Measurements from ENCODE around the gene CCDC51. TPM values are rescaled to one million over a fixed set of nuclear protein-coding genes. Genes with fewer than 3 reads are reported as not detected.

Gene CCDC51
- total RNA-seq, 4 donors from 2014 or later: 6.4 to 18.7 (median 13.6) TPM

DNA sequence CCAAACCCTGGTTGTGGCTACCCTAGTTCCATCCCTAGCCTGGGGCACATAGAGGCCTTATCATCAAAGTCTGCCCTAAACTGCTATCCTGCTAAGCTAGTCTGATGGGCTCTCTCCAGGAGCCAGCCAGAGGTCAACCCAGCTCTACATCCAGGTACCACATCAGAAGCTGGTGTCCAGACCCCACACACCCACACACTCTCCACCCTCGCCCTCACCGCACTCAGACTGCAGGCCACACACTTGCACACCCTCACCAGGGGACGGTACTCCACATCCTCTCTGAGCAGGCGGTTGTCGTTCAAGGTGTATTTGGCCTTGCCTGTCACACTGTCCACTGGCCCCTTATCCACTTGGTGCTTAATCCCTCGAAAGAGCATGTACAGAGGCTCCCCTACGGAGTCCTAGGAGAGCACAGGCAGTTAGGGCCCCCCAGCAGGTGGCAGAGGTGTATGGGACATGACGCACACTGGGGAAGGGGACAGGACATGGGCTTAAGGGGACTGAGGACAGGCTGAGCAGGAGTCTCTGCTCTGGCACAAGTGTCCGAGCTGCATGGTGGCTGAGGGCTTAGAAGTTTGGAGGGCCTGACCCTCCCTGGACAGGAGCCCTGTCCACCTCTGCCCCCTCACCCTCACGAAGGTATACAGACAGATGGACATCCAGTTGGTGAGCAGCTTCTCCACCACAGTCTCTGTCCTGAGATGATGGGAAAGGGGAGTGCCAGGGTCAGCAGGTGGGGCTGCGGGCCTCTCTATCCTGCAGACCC is 28.1 kb downstream of the CCDC51 start:
- H3K27me3 ChIP-seq: no peaks in the 10 kb centered on the region
- no peaks in the 10 kb centered on the region for H3K9me3 ChIP-seq
- H3K36me3 ChIP-seq: peaks cover 91% of the 10 kb centered on the region
- H3K4me1 ChIP-seq: peaks cover 19% of the 10 kb centered on the region
- H3K4me3 ChIP-seq: no peak overlapping the region
- 88% methylated on average over 8 of the region's 11 CpGs for WGBS
- no peak for TF ChIP-seq CTCF (IDR thresholded peaks at IDR 0.05)
- TF ChIP-seq EP300 (IDR thresholded peaks at IDR 0.05): no peak
- TF ChIP-seq POLR2A (IDR thresholded peaks at IDR 0.05): no peak
- no peak for TF ChIP-seq POLR2AphosphoS5 (IDR thresholded peaks at IDR 0.05)
- no peak overlapping the region for H3K27ac ChIP-seq
- peak; percentile 57 to 64 for DNase-seq (ENCODE audit: low spot score in 2 of 2)

DNA sequence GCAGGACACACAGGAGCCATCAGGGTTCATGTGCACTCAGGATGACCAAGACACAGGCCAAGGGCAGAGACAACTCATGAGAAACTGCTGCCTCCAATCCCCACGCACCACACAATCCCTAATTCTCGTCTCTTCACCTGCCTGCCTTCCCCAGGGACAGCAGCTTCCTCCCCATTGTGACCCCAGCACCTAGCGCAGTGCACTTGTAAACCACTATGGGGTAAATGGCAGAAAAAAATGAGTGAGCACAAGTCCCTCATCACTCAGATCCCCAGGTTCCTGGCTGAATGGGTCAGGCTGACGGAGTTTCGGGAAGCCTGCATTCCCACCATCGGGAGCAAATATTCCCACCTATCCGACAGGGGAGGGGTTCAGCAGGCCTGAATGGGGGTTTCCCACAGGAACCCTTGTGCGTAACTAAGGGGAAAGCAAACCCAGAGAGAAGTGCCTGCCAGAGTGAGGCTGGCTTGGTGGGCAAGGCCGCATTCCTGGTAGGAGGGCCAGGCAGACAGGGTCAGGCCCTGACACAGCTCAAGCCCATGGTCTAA is 28.8 kb downstream of the CCDC51 start:
- no peak overlapping the region for H3K4me3 ChIP-seq
- 93% methylated on average over 9 of the region's 9 CpGs for WGBS
- peaks cover 91% of the 10 kb centered on the region for H3K36me3 ChIP-seq
- DNase-seq (ENCODE audit: low spot score in 2 of 2): peak in 1 of 2 donors; percentile 49
- TF ChIP-seq POLR2A (IDR thresholded peaks at IDR 0.05) (no peak), EP300 (IDR thresholded peaks at IDR 0.05) (no peak), POLR2AphosphoS5 (IDR thresholded peaks at IDR 0.05) (no peak), CTCF (IDR thresholded peaks at IDR 0.05) (no peak)
- no peak overlapping the region for H3K27ac ChIP-seq
- H3K27me3 ChIP-seq: no peaks in the 10 kb centered on the region
- peaks cover 19% of the 10 kb centered on the region for H3K4me1 ChIP-seq
- H3K9me3 ChIP-seq: no peaks in the 10 kb centered on the region

- 95% methylated on average over 6 of the region's 16 CpGs for WGBS
- peak; percentile 60 to 72 for DNase-seq (ENCODE audit: low spot score in 2 of 2)
- no peaks in the 10 kb centered on the region for H3K9me3 ChIP-seq
- peaks cover 26% of the 10 kb centered on the region for H3K4me1 ChIP-seq
- no peak overlapping the region for H3K27ac ChIP-seq
- no peak overlapping the region for H3K4me3 ChIP-seq
- H3K36me3 ChIP-seq: peaks cover 91% of the 10 kb centered on the region
- no peak for TF ChIP-seq CTCF (IDR thresholded peaks at IDR 0.05)
- no peak for TF ChIP-seq POLR2A (IDR thresholded peaks at IDR 0.05)
- TF ChIP-seq POLR2AphosphoS5 (IDR thresholded peaks at IDR 0.05): no peak
- TF ChIP-seq EP300 (IDR thresholded peaks at IDR 0.05): no peak
- no peaks in the 10 kb centered on the region for H3K27me3 ChIP-seq
Measured at GRCh38 chr3:48410205-48411040, 29.5 kb downstream of the CCDC51 start.

DNA sequence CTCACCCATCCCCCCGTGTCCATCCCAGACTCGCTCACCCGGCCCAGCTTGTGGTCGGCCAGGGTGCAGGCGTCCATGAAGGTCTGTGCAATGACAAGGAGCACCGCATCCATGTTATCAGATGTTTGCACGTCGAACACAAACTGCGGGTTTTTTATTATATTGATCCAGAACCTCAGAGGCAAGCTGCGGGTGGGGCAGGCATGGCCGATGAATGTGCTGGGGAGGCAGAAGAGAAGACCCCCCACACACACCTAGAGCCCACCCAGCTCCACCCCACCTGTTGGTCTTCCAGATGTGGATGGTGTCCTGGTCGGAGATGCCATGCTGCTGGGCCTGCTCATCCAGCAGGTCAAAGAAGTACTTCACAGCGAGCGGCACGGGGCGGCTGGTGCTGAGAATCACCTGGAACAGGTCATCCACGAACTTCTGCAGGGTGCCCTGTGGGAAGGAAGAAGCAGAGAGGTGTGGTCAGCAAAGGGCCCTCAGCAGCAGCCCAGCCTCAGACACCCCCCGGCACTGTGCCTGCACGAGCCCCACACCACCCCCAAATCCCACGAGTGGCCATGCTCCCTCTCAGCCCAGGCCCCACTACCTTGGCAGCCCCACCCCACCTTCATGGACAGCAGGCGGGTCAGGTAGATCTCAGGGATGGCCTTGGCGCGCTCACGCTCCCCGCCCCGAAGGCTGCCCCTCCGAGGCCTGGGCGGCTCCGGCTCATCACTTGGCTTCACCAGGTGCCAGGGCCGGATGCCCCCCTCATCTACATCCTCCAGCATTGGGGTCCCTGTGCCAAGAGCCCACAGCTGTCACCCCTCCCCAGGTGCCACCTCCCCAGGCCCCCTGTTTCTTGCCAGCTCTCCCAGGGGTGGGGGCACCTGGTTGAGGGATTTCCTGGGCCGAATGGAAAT is 30.4 kb downstream of the CCDC51 start:
- H3K27me3 ChIP-seq: no peaks in the 10 kb centered on the region
- TF ChIP-seq CTCF (IDR thresholded peaks at IDR 0.05) (no peak), EP300 (IDR thresholded peaks at IDR 0.05) (no peak), POLR2AphosphoS5 (IDR thresholded peaks at IDR 0.05) (no peak), POLR2A (IDR thresholded peaks at IDR 0.05) (no peak)
- peaks cover 27% of the 10 kb centered on the region for H3K4me1 ChIP-seq
- H3K9me3 ChIP-seq: no peaks in the 10 kb centered on the region
- DNase-seq (ENCODE audit: low spot score in 2 of 2): peak; percentile 61 to 65
- 94% methylated on average over 24 of the region's 31 CpGs for WGBS
- H3K27ac ChIP-seq: no peak overlapping the region
- H3K4me3 ChIP-seq: no peak overlapping the region
- H3K36me3 ChIP-seq: peaks cover 89% of the 10 kb centered on the region

Data from suprapubic skin (tissue), 4 donors.